Stimulated activated naive CD8-positive, alpha-beta T cell treated with anti-CD3 and anti-CD28 coated beads, Interleukin-15, Interleukin-2, amounts not matched to agents 100 ng/mL and 50 ng/mL, for 24 hours (primary cell): ENCODE results near the gene RNASEH2B.

ENCODE experiments used
- H3K27ac Mint-ChIP-seq: one replicate; pipeline ENCODE4 v1.8.0; 2021; ENCODE audit warnings: mild to moderate bottlenecking, mixed read lengths
- H3K27me3 Mint-ChIP-seq: one replicate; pipeline ENCODE4 v1.8.0; 2021; ENCODE audit warnings: mixed read lengths
- H3K36me3 Mint-ChIP-seq: one replicate; pipeline ENCODE4 v1.8.0; 2021; ENCODE audit warnings: low read depth, mixed read lengths
- H3K4me1 Mint-ChIP-seq: one replicate; pipeline ENCODE4 v1.8.0; 2021; ENCODE audit warnings: low read depth, mixed read lengths
- H3K4me3 Mint-ChIP-seq: one replicate; pipeline ENCODE4 v1.8.0; 2021; ENCODE audit warnings: mild to moderate bottlenecking, mixed read lengths
- H3K9me3 Mint-ChIP-seq: one replicate; pipeline ENCODE4 v1.8.0; 2021; ENCODE audit warnings: mixed read lengths

The RNASEH2B gene

DNA sequence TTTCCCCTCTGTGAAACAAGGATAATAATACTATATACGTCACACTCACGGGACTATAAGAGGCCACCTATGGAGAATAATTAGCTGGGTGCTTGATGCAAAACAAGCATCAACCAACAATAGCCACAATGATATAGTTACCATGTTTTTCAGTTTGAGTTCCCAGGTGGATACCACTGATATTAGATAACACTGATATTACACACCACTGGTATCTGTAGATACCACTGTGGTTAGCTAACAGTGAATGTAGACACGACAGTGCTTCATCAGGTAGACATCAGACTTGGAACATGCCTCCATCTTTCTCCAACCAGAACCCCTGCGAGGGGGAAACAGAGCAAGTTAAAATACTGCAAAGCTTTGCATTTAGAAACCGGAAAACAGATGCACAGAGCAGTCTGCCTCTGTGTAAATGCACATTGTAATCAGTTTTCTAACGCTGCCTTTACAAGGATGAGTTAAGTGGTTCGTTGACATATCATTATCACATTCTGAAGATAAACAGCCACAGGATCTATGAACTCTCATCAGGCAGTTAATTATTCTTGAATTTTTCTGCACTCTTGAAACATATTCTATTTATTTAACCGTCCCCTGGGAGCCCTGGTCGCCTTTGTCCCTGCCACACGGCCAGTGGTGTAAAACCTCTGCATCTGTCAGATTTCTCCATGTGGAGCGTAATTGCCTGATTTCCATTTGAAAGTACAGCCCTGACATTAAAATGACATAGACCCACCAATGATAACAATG is 80.7 kb downstream of the RNASEH2B start:
- Mint-ChIP-seq H3K9me3 (peaks cover 4% of the 10 kb centered on the region), H3K4me3 (no peak overlapping the region), H3K4me1 (peaks cover 24% of the 10 kb centered on the region), H3K36me3 (peaks cover 4% of the 10 kb centered on the region), H3K27me3 (no peaks in the 10 kb centered on the region), H3K27ac (no peak overlapping the region)

DNA sequence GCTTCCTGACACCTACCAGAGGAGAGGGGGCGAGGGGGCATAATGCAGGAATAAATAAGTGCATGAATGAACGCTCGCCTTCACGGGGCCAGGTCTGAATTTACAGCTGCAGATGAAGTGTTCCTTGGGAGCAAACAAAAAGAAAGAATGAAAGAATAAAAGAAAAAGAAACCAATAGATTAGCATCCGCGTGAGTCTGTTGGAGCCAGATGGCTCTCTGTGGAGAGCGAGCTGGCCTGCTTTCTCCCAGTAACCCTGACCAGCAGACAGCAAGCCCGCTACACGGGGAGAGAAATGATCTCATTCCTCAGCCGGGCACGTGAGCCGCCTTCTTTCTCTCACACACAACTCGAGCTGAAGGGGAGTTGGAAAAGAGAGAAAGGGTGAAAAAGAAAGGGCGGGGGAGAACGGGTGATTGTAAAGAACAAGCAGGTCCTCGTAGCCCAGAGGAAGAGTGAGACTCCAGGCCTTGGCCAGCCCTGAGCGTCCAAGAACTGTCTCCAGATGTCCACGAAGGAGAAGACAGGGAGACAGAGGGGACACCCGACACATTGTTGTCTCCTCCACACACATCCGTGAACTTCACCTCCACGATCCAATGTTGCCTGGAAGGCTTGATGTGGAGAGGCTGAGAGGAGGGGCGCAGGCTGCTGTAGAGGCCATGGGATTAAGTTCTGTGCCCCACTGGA is 81.4 kb downstream of the RNASEH2B start:
- Mint-ChIP-seq H3K27ac (no peak overlapping the region), H3K27me3 (no peaks in the 10 kb centered on the region), H3K9me3 (peaks cover 4% of the 10 kb centered on the region), H3K4me1 (peaks cover 24% of the 10 kb centered on the region), H3K4me3 (no peak overlapping the region), H3K36me3 (peaks cover 4% of the 10 kb centered on the region)

DNA sequence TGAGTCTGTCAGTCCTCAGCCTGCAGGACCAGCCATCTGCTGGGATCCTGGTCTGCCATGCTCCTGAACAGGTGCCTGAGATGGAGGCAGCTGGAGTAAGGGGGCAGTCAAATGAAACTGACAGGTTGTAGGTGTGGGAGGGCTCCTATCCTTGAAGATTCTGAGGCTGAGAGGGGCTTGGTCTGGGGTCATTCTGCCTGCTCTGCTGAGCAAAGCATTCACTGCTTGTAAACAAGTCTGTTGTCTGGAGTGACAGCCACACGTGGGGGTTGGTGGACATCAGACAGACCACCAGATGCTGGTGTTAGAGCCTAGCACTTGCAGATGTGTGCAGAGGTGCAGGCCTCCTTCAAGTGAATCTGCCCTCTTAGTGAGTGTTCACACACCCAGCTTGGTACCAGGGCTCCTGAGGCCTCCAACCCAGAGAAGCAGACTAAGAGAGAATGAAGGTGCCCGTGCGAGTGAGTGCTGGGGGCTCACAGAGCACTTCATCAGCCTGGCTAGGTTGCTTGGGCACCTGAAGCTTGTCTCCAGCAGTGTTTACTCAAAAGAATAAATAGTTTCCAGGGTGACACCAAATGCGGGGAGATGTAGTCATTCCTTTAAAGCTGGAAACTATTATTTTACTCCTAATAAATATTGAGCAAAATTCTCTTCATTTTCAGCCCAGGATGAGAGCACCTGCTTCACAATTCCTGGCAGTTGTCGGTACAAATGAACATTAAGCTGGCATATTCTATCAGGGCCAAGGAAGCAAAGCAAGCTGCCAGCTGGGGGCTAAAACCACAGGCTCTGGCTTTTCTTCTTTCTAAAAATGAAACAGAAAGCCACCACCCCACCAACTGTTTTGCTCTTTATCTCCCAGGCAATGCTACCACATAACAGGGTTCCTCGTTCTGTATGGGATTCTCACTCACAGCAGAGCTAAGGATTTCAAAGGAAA is 82.3 kb downstream of the RNASEH2B start:
- peaks cover 4% of the 10 kb centered on the region for H3K36me3 Mint-ChIP-seq
- H3K4me3 Mint-ChIP-seq: no peak overlapping the region
- peaks cover 24% of the 10 kb centered on the region for H3K4me1 Mint-ChIP-seq
- H3K27me3 Mint-ChIP-seq: no peaks in the 10 kb centered on the region
- H3K9me3 Mint-ChIP-seq: peaks cover 4% of the 10 kb centered on the region
- H3K27ac Mint-ChIP-seq: peak overlapping the region; percentile 53

DNA sequence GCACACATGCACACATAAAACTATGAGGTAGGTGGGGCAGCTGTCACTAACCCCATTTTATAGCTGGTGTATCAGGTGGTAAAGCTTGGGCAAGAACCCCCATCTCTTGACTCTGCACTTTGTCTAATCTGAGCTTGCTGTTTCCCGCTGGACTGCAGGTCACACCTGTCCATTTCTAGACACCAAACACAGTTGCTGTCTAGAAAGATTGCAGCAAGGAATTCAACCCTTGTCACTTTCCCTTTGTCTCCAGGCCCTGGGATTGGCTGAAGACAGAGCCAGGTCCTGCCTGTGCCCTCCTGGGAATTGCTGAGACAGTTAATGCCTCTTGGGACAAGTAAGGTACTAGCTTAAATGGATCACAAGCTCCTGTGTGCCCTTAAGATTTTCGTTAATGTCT is 83.8 kb downstream of the RNASEH2B start:
- Mint-ChIP-seq H3K27me3 (no peaks in the 10 kb centered on the region), H3K9me3 (peaks cover 4% of the 10 kb centered on the region), H3K4me1 (peaks cover 24% of the 10 kb centered on the region), H3K27ac (no peak overlapping the region), H3K36me3 (peaks cover 4% of the 10 kb centered on the region), H3K4me3 (no peak overlapping the region)

DNA sequence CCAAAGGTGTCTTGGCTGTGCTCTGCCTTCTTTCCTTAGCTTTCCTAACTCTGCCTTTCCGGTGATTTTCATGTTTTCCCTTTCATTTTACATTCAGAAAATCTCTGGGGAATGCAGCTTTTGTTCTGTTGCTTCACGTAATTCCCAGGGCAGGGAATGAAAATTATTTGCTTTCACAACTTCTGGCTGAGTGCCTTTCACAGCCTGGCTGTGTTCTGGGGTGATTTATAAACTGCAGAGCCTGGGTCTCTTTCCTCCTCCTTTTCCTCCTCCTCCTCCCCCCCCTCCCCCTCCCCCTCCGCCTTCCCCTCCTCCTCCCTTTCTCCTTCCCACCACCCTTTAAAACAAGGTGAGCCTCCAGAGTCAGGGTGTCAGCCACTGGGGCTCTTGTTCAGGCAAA is 84.3 kb downstream of the RNASEH2B start:
- peaks cover under 1% of the 10 kb centered on the region for H3K9me3 Mint-ChIP-seq
- H3K27me3 Mint-ChIP-seq: no peaks in the 10 kb centered on the region
- H3K36me3 Mint-ChIP-seq: peaks cover under 1% of the 10 kb centered on the region
- no peak overlapping the region for H3K27ac Mint-ChIP-seq
- peaks cover 24% of the 10 kb centered on the region for H3K4me1 Mint-ChIP-seq
- no peak overlapping the region for H3K4me3 Mint-ChIP-seq

DNA sequence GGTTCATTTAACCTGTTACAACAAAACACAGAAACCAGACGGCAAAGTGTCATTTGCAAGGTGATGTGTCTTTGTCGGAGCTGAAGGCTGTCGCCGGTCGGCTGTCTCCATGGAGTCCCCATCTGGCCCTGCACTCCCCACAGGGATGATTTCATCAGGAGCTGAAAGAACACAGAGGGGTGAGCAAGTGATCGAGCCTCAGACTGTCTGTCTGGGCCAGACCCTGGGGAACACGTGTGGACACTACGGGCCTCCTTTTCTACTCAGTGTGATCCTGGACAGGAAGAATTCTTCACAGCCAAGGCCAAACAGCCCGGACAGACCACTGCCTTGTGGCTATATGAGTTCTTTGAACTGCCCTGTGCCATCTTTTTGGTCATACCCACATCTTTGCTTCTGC is 85.1 kb downstream of the RNASEH2B start:
- no peaks in the 10 kb centered on the region for H3K27me3 Mint-ChIP-seq
- no peaks in the 10 kb centered on the region for H3K36me3 Mint-ChIP-seq
- H3K9me3 Mint-ChIP-seq: no peaks in the 10 kb centered on the region
- H3K27ac Mint-ChIP-seq: no peak overlapping the region
- no peak overlapping the region for H3K4me3 Mint-ChIP-seq
- peaks cover 24% of the 10 kb centered on the region for H3K4me1 Mint-ChIP-seq

DNA sequence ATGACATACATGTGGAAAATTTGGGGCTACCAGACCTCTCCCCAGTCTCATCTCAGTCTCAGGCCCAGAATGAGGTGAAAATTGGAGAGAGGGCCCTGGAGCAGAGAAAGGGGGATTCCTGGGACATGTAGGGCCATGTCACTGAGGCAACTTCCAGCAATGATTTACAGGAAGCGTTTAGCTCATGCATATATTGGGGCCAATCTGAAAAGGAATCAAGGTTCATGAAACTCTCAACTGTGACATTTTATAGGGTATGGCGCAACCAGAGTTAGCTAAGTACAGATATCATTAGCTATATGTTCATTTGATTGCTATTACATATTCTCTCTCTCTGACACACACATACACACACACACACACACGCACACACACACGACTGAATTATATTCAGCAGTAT is 86.3 kb downstream of the RNASEH2B start:
- Mint-ChIP-seq H3K36me3 (no peaks in the 10 kb centered on the region), H3K4me3 (no peak overlapping the region), H3K9me3 (no peaks in the 10 kb centered on the region), H3K27me3 (no peaks in the 10 kb centered on the region), H3K27ac (no peak overlapping the region), H3K4me1 (peaks cover 21% of the 10 kb centered on the region)

DNA sequence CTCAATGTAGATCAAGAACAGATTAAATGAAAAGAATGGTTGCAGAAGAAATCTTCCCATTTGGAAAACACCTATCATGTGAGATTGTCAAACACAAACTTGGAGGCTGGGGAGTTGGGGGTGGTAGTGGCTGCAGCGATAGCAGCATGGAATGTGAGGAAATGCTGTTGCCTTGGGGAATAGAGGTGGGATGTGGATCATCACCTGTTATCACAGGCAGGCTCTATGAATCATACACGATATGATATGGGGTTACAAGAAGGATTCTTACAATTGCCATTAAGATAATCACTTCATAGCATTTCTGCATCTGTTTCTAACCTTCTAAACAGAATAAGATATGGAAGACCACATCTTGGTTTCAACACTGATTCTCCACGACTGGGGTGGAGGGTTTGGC is 88.7 kb downstream of the RNASEH2B start:
- Mint-ChIP-seq H3K4me1 (no peaks in the 10 kb centered on the region), H3K36me3 (no peaks in the 10 kb centered on the region), H3K4me3 (no peak overlapping the region), H3K27ac (no peak overlapping the region), H3K9me3 (no peaks in the 10 kb centered on the region), H3K27me3 (peaks cover 4% of the 10 kb centered on the region)

DNA sequence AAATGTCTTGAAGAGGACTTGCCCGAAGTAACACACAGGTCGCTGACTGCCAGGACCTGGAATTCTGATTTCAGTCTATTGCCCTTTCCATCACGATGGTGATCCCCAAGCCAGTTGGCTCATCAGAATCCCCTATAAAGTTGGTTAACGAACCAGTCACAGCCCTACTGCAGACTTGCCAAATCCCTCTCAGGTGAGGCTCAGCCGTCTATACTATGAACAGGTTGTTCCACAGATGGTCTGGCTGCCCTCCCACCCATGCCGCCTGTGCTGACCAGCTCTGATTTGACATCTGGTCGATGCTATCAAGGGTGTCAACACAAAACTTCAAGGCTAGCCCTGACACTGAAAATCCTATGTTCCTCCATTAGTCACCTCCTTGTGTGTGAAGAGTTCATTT is 90.0 kb downstream of the RNASEH2B start:
- Mint-ChIP-seq H3K4me1 (no peaks in the 10 kb centered on the region), H3K36me3 (no peaks in the 10 kb centered on the region), H3K9me3 (no peaks in the 10 kb centered on the region), H3K4me3 (no peak overlapping the region), H3K27me3 (peaks cover 10% of the 10 kb centered on the region), H3K27ac (no peak overlapping the region)

DNA sequence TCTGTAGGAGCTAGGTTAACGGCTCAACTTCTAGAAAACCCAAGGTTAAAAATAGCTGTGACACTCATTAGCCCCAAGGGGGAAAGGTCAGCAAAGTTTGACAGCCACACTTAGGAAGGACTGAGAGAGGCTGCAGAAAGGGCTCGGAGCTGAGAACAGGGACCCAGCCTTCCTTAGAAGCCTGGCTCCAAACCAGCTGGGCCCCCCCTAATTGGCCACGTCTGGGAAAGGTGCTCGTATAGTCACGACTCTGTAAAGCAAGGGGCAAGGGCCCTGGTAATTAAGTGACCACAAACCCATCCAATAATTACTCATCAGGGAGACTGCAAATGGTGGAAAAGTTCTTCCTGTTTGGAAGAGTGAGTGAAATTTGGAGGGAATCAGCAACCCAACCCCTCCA is 90.5 kb downstream of the RNASEH2B start:
- H3K4me1 Mint-ChIP-seq: no peaks in the 10 kb centered on the region
- H3K27me3 Mint-ChIP-seq: peaks cover 12% of the 10 kb centered on the region
- no peaks in the 10 kb centered on the region for H3K9me3 Mint-ChIP-seq
- no peak overlapping the region for H3K4me3 Mint-ChIP-seq
- no peaks in the 10 kb centered on the region for H3K36me3 Mint-ChIP-seq
- no peak overlapping the region for H3K27ac Mint-ChIP-seq

DNA sequence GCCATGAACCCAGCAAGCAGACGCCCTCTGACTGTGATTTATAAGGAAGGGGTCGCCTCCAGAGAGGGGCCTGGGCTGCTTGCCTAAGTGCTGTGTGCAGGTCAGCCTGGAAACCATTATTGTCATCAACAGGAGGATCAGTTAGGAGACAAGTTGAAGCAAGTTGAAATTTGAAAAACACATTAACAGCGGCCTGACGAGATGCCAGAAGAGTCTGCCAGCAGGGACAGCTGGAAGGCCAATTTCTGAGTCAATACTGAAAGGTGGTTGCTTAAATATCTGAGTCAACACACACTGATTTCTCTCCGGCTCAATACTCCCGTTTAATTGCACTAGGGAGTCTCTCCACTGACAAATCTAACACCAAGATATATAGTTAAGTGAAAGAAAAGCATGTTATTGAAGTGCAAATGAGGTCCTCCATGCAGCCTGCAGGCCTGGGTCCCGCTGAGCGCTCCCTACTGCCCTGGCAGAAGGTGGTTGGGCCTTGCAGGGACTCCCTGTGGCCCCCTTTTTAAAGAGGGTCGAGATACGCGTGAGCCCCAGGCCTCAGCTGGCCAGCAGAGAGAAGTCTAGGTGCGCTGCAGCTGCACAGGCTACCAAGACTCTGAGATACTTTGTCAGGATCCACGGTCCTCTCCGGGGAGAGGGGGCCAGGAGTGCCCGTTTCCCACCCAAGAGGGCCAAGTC is 91.1 kb downstream of the RNASEH2B start:
- no peaks in the 10 kb centered on the region for H3K9me3 Mint-ChIP-seq
- H3K36me3 Mint-ChIP-seq: no peaks in the 10 kb centered on the region
- H3K27me3 Mint-ChIP-seq: peaks cover 12% of the 10 kb centered on the region
- no peaks in the 10 kb centered on the region for H3K4me1 Mint-ChIP-seq
- H3K27ac Mint-ChIP-seq: no peak overlapping the region
- no peak overlapping the region for H3K4me3 Mint-ChIP-seq

DNA sequence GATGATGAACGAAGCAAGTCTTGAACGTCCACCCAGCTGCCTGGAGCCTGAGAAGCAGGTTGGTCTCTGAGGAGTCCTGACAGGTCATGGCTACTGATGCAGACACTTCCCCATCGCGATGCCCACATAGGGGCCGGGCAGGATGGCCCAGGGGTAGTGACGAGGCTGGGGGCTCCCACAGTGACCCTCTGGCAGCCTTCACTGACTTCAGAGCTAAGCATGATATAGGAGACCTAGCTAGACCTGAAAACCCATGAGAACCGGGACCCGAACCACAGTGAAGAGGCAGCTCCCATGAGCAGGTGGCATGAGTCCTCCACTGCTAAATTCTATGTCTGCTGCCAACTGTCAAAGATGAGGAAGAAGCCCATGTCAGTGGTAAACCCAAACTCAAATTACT is 91.7 kb downstream of the RNASEH2B start:
- Mint-ChIP-seq H3K36me3 (no peaks in the 10 kb centered on the region), H3K9me3 (no peaks in the 10 kb centered on the region), H3K27ac (no peak overlapping the region), H3K4me1 (no peaks in the 10 kb centered on the region), H3K27me3 (peaks cover 12% of the 10 kb centered on the region), H3K4me3 (no peak overlapping the region)

DNA sequence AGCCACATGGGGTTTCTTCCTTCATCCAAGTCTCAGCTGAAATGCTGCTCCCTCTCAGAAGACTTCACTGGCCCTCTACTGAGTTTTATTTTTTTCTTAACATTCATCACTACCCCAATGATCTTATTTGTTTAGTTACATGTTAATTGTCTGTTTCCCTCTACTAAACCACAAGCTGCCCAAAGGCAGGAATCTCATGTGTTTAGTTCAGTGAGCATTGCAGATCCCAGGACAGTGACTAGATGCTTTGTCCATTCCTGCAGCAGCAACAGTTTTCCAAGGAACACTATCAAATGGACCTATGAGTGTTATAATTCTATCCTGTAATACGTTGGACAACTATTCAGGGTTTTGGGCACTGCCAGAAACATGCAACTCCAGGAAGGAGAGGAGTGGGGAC is 93.1 kb downstream of the RNASEH2B start:
- no peak overlapping the region for H3K4me3 Mint-ChIP-seq
- H3K4me1 Mint-ChIP-seq: no peaks in the 10 kb centered on the region
- H3K9me3 Mint-ChIP-seq: no peaks in the 10 kb centered on the region
- no peak overlapping the region for H3K27ac Mint-ChIP-seq
- no peaks in the 10 kb centered on the region for H3K36me3 Mint-ChIP-seq
- peaks cover 12% of the 10 kb centered on the region for H3K27me3 Mint-ChIP-seq

DNA sequence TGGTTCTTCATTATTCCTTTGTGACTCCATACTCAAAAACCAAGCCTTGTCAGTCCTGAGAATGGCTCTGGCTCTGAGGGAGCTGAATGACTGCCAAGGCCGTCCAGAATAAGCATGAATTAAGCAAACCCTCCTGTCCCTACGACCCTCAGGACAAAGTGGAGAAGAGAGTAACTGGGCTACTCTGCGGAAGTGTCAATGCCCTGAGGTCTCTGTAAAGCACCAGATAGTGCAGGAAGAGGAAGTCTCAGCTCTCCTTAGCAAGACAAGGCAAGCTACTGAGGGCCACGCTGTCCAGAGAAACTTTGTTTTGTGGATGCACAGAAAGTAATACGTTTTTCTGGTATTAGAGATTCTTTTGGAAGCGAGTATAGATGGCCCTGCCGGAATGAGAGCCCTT is 94.1 kb downstream of the RNASEH2B start:
- no peak overlapping the region for H3K4me3 Mint-ChIP-seq
- H3K36me3 Mint-ChIP-seq: no peaks in the 10 kb centered on the region
- H3K27me3 Mint-ChIP-seq: peaks cover 12% of the 10 kb centered on the region
- H3K27ac Mint-ChIP-seq: no peak overlapping the region
- no peaks in the 10 kb centered on the region for H3K4me1 Mint-ChIP-seq
- no peaks in the 10 kb centered on the region for H3K9me3 Mint-ChIP-seq
